ENCODE results near the gene POMGNT1.
A peak's percentile ranks its signal among the peaks of the same experiment; 100 is the strongest.

Gene POMGNT1

GRCh38 chr1:46219551-46220520 is 21.6 kb upstream of the POMGNT1 start:
- TF ChIP-seq CTCF (conservative IDR thresholded peaks at IDR 0.05; ENCODE audit: control insufficient read depth, insufficient read depth, low read depth, low read length), result no peak
- DNase-seq (ENCODE audit: low read depth), result peak; percentile 14
- H3K4me3 ChIP-seq (ENCODE audit: control insufficient read depth, low read depth, low read length), result no peak overlapping the region

GRCh38 chr1:46218443-46218842 is 20.2 kb upstream of the POMGNT1 start:
- DNase-seq (ENCODE audit: low read depth), result no peak
- TF ChIP-seq CTCF (conservative IDR thresholded peaks at IDR 0.05; ENCODE audit: control insufficient read depth, insufficient read depth, low read depth, low read length), result no peak
- no peak overlapping the region for H3K4me3 ChIP-seq (ENCODE audit: control insufficient read depth, low read depth, low read length)

GRCh38 chr1:46215504-46215903 is 17.3 kb upstream of the POMGNT1 start:
- no peak overlapping the region for H3K4me3 ChIP-seq (ENCODE audit: control insufficient read depth, low read depth, low read length)
- DNase-seq (ENCODE audit: low read depth), result no peak
- no peak for TF ChIP-seq CTCF (conservative IDR thresholded peaks at IDR 0.05; ENCODE audit: control insufficient read depth, insufficient read depth, low read depth, low read length)

GRCh38 chr1:46211051-46211450 is 12.8 kb upstream of the POMGNT1 start:
- DNase-seq (ENCODE audit: low read depth), result no peak
- no peak overlapping the region for H3K4me3 ChIP-seq (ENCODE audit: control insufficient read depth, low read depth, low read length)
- TF ChIP-seq CTCF (conservative IDR thresholded peaks at IDR 0.05; ENCODE audit: control insufficient read depth, insufficient read depth, low read depth, low read length), result no peak

- no peak for TF ChIP-seq CTCF (conservative IDR thresholded peaks at IDR 0.05; ENCODE audit: control insufficient read depth, insufficient read depth, low read depth, low read length)
- H3K4me3 ChIP-seq (ENCODE audit: control insufficient read depth, low read depth, low read length), result no peak overlapping the region
- no peak for DNase-seq (ENCODE audit: low read depth)
These were observed 12.3 kb upstream of the POMGNT1 start for GRCh38 chr1:46210561-46210960.

- no peak for TF ChIP-seq CTCF (conservative IDR thresholded peaks at IDR 0.05; ENCODE audit: control insufficient read depth, insufficient read depth, low read depth, low read length)
- DNase-seq (ENCODE audit: low read depth), result no peak
- H3K4me3 ChIP-seq (ENCODE audit: control insufficient read depth, low read depth, low read length), result no peak overlapping the region
These were observed 8.2 kb upstream of the POMGNT1 start for GRCh38 chr1:46206399-46206798.
